Right kidney (tissue), 1 donor: ENCODE results near the gene ARHGEF37.
"Not testable (repeated sequence)": the region's sequence is repeated elsewhere in the genome, so short reads cannot be mapped to it uniquely, and the experiment has no call there.

Experiments used
- DNase-seq: peaks from one replicate; pipeline ENCODE4 v3.0.0-alpha.2; 2016

The ARHGEF37 gene

DNA sequence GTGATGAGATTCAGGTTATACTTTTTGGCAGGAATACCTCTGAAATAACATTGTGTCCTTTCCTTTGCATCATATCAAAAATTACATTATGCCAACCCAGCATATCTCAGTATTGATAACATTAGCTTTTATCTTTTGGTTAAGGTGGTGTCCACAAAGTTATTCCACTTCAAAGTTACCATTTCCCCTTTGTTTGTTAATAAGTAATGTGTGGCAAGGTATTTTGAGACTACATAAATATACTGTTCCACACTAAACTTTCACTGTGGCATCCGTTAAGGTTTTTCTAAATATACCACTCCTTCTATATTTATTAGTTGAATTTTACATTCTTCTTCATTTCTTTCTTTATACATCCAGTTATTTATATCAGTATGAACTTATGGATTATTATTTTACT is 14.1 kb upstream of the ARHGEF37 start:
- DNase-seq: no peak

DNA sequence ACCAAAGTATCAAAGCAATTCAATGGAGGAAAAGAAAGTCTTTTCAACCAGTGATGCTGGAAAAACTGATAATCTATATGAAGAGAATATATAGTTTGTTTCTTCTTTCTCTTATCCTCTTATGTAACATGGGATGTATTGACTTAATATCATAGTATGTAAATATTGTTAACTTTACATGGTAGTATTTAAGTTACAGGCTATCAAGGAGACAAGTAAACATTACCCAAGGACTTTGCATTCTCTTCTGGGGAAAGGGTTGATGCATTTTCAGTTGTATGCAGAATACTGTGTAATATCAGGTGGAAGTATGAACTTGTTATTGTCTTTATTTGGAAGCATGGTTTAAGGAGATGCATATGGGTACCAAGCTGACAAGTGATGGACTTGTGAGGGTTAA is 9.1 kb upstream of the ARHGEF37 start:
- DNase-seq: no peak

DNA sequence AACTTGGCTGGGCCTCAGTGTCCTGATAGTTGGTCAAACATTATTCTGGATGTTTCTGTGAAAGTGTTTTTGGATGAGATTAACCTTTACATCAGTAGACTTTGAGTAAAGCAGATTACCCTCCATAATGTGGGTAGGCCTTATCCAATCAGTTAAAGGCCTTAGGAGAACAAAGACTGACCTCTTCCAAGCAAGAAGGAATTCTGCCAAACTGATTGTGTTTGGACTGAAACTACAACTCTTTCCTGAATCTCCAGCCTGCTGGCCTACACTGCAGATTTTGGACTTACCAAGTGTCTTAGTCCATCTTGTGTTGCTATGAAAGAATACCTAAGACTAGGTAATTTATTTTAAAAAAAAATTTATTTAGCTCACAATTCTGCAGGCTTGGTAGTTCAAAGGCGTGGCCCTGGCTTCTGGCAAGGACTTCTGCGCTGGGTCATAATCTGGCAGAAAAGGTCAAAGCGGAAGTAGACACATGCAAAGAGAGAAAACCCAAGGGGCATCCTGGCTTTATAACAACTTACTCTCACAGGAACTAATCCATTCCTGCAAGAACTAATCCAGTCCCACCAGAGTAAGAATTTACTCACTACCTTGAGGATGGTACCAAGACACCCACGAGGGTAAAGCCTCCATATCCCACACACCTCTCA is 8.6 kb upstream of the ARHGEF37 start:
- no peak for DNase-seq

DNA sequence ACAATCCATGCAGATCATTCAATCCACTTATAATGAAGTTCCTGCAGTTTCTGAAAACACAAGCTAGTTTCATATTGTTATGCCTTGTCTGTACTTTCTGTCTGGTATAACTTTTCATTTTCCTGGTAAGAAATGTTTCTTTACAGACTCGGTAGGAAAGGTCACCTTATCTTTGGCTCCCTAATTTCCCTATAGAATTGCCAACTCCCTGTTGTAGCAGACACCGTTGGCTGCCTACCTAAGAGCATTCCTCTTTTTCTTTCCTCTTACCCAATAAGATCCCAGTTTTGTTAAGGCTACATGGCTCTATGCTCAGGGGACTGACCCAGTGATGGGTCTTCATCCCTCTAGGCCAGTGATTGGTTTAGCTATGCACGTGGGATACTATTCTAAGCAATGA is 6.2 kb upstream of the ARHGEF37 start:
- no peak for DNase-seq

DNA sequence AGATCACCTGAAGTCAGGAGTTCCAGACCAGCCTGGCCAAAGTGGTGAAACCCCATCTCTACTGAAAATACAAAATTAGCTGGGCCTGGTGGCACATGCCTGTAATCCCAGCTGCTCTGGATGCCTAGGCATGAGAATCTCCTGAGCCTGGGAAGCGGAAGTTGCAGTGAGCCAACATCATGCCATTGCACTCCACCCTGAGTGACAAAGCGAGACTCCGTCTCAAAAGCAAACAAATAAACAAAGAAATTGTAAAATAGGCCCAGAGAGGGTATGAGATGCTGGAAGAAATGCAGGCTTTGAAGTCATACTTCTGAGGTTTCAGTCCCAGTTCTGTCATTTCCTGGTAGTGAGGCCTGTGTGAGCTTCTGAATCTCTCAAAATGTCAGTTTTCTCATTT is 5.3 kb upstream of the ARHGEF37 start:
- no peak for DNase-seq

DNA sequence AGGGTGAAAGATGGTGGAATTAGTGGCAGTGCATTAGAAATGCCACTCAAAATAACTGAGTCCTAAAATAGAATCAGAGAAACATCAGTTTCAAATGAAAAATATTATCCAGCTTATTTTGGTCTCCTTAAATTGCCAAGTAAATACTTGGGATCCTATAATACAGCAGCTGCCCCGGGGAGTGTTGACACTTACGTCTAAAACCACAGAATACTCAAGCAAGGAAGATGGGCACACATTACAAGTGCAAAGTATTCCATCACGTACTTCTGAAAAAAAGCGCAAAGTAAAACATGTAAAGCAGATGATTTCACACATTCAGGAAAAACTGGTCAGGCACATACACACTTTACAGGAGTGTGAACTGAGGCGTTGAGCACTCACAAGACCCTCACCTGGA is 2.4 kb upstream of the ARHGEF37 start:
- no peak for DNase-seq

DNA sequence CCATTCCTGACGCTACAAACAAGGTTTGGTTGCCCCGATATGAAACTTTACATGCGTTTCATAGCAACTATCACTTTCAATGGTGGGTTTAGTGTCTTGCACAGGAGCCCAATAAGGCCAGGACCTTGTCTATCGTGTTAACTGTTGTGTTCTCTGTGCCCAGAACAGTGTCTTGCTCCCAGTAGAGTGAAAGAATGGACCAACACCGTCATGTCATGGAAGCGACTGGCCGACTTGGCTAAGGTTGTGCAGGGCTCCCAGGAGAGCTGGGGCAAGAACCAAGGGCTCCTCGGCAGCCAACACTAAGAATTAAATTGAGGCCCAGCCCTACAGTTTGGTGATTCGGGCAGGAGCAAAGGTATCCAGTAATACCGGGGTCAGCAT is 498 bp upstream of the ARHGEF37 start:
- DNase-seq: no peak

DNA sequence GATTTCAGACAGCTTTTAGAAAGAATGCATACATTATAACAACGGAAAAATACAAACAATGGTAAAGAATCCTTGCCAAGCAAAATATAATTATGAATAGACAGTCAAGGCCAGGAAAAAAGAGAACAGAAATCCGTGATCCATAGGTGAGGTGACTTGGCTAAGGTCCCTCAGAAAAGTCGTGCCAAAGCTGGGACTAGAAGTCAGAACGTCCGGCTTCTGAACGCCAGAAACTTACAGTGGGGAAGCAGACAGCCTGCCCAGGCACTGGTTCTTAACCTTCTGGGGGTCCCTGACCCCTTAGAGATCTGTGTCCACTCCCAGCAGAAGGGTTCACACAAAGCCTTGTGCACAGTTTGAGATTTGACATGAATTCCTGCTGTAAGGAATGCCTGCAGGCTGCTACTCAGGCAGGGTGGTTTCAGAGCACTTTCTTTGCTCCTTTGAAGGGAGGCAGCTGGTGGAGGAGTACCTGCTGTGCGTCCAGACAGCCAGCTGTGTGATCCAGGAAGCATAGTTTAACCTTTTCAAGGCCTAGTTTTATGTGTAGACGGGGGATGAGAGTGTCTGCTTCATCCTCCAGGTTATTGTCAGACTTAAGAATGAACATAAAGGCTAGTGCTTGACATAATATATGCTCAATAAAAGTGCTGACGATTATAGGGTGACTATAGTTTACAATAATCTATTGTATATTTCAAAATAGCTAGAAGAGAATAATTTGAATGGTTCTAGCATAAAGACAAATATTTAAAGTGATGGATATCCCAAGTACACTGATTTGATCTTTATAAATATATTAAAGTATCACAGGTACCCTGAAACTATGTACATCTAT is 852 bp downstream of the ARHGEF37 start:
- DNase-seq: peak; percentile 54

DNA sequence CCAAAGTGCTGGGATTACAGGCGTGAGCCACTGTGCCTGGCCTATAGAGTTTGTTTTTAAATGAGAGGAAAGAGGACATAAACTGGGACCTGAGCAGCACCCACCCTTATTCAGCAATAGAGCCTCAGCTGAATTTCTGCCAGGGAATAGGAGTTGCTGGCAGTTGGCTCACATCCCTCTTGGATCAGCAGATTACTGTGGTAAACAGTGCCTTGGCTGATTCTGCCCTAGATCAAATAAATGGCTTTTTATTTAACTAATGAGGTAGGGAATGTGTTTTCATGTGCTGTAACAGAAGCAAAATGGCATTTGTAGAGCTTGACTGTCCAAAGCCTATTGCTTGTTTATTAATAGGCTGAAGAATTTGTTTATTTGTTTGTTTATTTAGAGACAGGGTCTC is 2.1 kb downstream of the ARHGEF37 start:
- DNase-seq: no peak

DNA sequence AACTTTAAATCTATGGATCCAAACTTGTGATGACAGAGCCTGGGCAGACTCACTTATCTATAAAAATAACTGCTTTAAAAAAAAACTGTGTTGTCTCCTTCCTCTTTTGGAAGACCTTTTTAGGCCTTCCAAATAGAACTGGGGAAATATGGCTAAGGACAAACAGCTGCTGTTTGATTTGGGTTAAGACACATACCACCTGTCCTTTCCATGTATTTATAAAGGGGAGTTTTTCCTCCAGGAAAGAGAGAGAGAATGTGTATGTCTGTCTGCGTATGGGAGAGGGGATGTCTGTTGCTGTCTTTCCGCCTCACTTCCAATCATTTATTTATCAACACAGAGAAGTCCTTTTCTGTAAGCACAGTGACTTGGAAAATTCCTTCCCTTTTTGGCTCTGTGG is 2.8 kb downstream of the ARHGEF37 start:
- DNase-seq: no peak

DNA sequence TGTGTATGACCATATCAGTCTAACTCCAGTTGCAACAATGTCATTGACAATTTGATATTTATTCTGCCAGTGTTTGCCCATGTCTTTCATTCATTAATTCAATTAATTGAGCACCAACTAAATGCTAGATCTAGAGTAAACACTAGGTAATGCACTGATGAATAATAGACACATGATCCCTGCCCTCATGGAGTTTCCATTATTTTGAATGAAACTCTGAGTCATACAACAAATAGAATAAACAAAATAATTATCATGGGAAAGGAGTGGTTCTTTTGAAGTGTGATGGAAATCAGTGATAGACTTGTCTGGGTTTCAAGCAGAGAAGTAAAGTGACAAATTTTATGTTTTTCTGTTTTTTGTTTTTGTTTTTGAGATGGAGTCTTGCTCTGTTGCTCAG is 4.6 kb downstream of the ARHGEF37 start:
- DNase-seq: no peak

DNA sequence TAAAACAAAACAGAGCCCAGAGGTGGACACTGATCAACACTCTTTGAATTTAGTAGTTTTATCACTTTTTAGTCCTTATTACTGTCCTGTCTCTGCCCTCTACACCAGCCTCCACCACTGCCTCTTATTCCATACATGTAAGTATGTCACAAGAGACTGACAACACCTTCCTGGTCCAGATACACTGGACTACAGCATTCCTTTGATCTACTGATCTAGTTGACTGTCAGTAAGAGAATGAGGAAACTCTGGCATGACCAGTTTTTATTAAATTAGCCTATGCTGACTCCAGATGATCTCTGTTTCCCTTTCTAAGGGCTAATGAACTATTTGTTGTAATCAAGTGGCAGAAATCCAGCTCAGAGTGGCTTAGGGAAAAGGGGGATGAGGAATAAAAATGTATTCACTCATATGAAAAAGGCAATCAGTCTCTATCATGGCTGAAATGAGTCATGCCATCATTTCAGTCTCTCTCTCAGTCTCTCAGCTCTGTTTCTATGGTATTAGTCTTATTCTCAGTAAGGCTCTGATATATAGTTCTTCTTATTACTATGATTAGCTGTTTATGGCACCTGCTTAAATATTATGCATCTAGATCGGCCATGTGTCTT is 5.5 kb downstream of the ARHGEF37 start:
- DNase-seq: no peak

DNA sequence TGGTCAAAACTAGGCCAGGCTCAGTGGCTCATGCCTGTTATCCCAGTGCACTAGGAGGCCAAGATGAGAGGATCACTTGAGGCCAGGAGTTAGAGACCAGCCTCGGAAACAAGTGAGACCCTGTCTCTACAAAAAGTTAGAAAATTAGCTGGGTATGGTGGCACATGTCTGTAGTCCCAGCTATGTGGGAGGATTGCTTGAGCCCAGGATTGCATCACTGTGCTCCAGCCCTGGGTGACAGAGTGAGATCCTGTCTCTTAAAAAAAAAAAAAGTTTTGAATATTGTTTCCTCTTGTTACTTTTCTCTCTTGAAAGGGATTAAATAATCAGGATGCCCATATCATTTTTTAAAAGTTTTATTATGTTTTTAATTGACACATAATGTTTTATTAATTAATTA is 7.6 kb downstream of the ARHGEF37 start:
- no peak for DNase-seq

DNA sequence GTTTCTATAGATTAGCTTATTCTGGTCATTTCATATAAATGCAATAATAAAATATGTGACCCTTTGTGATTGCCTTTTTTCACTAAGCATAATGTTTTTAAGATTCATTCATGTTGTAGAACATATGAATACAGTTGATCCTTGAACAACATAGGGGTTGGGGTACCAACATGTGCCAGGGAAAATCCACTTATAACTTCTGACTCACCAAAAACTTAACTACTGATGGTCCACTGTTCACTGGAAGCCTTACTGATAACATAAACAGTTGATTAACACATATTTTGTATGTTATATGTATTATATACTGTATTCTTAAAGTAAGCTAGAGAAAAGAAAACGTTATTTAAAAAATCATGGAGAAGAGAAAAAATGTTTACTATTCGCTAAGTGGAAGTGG is 12.1 kb downstream of the ARHGEF37 start:
- no peak for DNase-seq

DNA sequence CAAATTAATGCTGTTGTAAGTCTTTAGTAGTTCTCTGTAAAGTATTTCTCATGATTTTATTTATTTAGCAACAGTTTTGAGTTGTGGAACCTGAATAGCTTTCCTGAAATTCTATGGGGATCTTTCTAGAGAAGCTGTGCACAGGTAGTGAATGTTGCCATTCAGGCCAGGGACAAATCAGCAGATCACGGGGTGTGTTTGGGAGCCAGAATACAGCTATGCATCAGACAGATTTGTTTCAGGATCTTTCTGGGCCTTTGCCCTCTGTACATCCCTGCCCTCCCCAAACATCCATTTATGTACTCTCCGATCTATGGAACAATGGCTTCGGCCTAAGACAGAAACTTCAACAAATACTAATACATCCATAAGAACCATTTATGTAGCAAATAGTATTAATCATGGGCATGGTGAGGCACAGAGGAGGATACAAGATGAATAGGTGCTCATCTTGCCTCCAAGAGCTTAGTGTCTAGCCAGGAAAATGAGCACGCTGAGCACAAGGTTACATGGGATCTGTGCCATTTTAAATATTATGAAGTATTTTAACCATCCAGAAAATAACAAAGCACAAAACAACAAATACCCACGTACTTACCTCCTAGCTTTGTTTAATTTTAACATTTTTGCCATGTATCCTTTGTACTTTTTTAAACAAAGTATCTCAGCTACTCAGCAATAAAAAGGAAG is 13.1 kb downstream of the ARHGEF37 start:
- DNase-seq: no peak

DNA sequence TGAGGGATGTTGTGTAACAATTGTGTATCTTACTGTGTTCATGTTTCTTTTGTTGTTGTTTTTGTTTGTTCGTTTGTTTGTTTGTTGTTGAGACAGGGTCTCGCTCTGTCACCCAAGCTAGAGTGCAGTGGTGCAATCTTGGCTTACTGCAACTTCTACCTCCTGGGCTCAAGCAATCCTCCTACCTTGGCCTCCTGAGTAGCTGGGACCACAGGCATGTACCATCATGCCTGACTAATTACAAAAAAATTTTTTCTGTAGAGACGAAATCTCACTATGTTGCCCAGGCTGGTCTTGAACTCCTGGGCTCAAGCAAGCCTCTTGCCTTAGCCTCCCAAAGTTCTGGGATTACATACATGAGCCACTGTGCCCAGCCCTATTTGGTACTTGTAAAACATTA is 13.8 kb downstream of the ARHGEF37 start:
- DNase-seq: not testable (repeated sequence)

DNA sequence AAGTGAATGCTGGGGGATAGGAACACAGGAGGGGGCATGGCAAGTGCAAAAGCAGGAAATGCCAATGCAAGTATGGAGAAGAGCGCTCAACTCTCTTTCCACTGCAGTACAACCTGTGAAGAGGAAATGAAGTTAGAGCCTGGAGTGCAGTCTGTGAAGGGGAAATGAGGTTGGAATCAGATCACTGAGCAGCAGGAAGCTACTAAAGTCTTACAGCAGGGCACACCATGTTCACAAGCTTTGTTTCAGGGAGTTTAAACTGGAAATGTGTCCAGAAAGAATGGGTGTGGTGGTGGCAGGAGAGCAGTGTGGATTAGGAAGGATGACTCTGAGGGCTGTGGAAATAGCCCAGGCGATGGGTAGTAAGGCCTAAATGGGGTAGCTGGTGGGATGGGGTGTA is 15.4 kb downstream of the ARHGEF37 start:
- DNase-seq: no peak

DNA sequence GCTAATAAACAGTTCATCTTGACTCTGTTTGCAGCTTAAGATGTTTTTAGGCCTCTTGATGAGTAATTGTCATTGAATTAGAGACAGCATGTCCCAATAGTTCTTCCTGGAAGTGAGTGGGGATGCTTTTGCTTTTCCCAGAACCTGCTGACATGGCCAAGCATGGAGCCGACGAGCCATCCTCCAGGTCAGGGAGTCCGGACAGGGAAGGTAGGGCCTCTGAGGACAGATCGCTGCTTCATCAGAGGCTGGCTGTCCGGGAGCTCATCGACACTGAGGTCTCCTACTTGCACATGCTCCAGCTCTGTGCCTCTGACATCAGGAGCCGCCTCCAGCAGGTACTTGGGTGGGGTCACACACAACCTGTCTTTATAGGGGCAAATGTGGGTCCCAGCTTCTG is 16.3 kb downstream of the ARHGEF37 start:
- no peak for DNase-seq

DNA sequence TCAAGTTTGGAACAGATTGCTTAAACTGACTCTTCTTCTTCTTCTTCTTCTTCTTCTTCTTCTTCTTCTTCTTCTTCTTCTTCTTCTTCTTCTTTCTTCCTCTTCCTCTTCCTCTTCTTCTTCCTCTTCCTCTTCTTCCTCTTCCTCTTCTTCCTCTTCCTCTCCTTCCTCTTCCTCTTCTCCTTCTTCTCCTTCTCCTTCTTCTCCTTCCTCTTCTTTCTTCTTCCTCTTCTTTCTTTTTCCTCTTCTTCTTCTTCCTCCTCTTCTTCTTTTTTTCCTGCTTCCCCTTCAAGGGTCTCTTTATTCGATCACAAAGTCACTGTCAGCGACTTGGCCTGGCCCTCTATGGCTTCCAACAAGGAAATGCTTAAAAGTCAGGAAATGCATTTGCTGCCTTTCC is 16.9 kb downstream of the ARHGEF37 start:
- not testable (repeated sequence) for DNase-seq

DNA sequence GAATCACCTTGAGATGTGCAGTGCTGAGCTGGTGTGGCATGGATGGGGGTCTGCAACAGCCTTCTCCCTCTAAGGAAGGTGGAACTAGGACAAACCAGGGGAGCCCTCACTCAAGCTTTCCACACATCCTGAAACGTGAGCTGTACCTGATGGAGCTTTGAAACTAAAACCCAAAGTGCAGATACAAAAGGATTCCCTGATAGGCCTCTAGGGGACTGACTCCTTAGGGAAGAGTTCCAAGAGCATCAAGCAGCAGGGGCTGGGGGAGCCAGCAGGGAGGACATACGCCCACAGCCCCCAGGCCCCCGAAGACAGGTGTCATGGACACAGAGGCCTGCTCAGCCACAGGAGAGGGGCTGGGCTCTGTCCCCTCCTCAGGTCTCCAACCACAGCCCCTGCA is 17.7 kb downstream of the ARHGEF37 start:
- no peak for DNase-seq

DNA sequence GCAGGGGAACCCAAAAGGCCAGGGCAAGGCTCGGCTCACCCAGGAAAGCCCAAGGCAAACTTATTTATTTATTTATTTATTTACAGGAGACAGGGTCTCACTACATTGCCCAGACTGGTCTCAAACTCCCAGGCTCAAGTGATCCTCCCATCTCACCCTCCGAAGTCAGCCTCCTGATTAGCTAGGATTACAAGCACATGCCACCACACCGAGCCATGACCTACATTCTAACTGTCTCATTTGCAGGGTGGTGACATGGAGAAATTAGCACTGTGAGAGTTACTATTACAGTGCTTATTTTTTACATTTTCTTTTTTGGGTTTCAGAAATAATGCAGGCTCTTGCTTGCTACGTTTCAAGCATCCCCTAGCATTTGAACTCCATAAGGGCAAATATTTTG is 18.1 kb downstream of the ARHGEF37 start:
- no peak for DNase-seq

DNA sequence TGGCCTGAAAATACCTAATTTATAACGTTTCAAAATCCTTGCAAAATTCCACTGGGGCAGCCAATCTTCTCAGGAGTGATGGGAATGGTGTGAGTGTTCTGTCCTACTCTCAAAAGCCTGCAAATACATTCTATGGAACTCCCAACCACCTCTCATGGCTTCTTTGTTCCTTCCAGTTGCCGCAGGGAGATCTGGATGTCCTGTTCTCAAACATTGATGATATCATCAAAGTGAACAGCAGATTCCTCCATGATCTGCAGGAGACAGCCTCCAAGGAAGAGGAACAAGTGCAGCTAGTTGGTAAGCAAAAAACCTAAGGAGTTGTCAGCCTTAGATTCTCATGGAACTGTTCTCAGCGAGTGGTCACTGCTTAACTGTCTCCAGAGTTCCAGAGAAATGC is 19.6 kb downstream of the ARHGEF37 start:
- DNase-seq: no peak

DNA sequence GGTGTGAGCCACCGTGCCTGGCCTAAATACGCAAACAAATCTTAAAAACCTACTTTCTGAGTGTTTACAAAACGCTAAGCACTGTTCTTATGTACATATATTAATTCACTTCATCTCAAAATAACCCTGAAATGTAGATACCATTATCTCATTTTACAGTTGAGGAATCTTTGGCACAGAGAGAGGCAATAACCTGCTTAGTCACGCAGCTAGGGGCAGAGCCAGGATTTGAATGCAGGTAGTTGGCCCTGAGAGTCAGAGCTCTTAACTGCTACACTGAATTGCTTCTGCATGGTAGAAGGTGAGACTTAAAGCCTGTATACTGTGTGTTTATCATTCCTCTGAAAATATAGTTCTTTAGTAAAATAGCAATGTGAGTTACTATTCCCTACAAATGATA is 21.9 kb downstream of the ARHGEF37 start:
- no peak for DNase-seq
